Measurements from ENCODE around the gene OSBPL3. TPM values are rescaled to one million over a fixed set of nuclear protein-coding genes. Genes with fewer than 3 reads are reported as not detected.

Gene OSBPL3
- total RNA-seq, 1 donor from 2014 or later = 8.0 TPM

DNA sequence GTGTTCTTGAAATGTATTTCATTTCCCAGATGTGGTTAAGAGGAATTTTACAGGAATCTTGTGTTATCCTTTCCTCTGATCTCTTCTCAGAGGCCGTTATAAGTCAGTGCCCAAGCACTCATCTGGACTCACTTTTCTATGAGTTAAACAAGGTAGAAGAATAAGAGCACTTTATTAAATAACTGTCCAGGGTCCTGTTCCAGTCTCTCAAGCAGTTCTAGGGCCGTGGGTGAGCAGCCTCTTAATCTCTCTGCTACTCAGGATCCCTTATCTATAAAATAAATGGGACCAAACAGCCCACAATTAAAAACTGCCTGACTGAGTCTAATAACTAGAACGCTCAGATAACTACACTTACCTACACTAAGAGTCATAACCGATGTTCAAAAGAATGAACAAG is 111.2 kb downstream of the OSBPL3 start:
- TF ChIP-seq EZH2phosphoT487 (IDR thresholded peaks at IDR 0.05) = no peak
- TF ChIP-seq EZH2 (IDR thresholded peaks at IDR 0.05) = no peak
- TF ChIP-seq, protein P1, sequence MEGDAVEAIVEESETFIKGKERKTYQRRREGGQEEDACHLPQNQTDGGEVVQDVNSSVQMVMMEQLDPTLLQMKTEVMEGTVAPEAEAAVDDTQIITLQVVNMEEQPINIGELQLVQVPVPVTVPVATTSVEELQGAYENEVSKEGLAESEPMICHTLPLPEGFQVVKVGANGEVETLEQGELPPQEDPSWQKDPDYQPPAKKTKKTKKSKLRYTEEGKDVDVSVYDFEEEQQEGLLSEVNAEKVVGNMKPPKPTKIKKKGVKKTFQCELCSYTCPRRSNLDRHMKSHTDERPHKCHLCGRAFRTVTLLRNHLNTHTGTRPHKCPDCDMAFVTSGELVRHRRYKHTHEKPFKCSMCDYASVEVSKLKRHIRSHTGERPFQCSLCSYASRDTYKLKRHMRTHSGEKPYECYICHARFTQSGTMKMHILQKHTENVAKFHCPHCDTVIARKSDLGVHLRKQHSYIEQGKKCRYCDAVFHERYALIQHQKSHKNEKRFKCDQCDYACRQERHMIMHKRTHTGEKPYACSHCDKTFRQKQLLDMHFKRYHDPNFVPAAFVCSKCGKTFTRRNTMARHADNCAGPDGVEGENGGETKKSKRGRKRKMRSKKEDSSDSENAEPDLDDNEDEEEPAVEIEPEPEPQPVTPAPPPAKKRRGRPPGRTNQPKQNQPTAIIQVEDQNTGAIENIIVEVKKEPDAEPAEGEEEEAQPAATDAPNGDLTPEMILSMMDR (IDR thresholded peaks at IDR 0.05) = no peak
- H3K27ac Mint-ChIP-seq = no peak overlapping the region
- peaks cover under 1% of the 10 kb centered on the region for H3K4me1 Mint-ChIP-seq
- Histone ChIP-seq H3K36me3 (no peaks in the 10 kb centered on the region), H3K9ac (no peak overlapping the region), H3K9me3 (ENCODE audit: low read depth) (no peaks in the 10 kb centered on the region), H4K20me1 (ENCODE audit: low read depth) (no peaks in the 10 kb centered on the region), H3K79me2 (ENCODE audit: low read depth) (no peaks in the 10 kb centered on the region), H2AFZ (replicated peaks) (no peak overlapping the region), H3K4me2 (no peak overlapping the region), H3K4me1 (no peaks in the 10 kb centered on the region), H3K27me3 (no peaks in the 10 kb centered on the region), H3F3A (ENCODE audit: low read depth) (no peaks in the 10 kb centered on the region), H3K27ac (no peak overlapping the region), H3K4me3 (no peak overlapping the region)
- H3K9me3 Mint-ChIP-seq = no peaks in the 10 kb centered on the region
- no peak for DNase-seq (ENCODE audit: low spot score)
- peaks cover 19% of the 10 kb centered on the region for H3K36me3 Mint-ChIP-seq
- no peak overlapping the region for H3K4me3 Mint-ChIP-seq
- H3K27me3 Mint-ChIP-seq (ENCODE audit: insufficient read depth, low read depth) = no peaks in the 10 kb centered on the region

GRCh38 chr7:24866004-24866615 is 113.9 kb downstream of the OSBPL3 start:
- peaks cover 26% of the 10 kb centered on the region for H3K36me3 Mint-ChIP-seq
- no peak overlapping the region for H2AFZ ChIP-seq (replicated peaks)
- H3K27me3 Mint-ChIP-seq (ENCODE audit: insufficient read depth, low read depth) = no peaks in the 10 kb centered on the region
- H3K27ac ChIP-seq = no peak overlapping the region
- no peaks in the 10 kb centered on the region for H3K9me3 ChIP-seq (ENCODE audit: low read depth)
- H3K27ac Mint-ChIP-seq = no peak overlapping the region
- H3K4me3 Mint-ChIP-seq = no peak overlapping the region
- H3K9ac ChIP-seq = no peak overlapping the region
- no peak overlapping the region for H3K4me2 ChIP-seq
- H3K4me3 ChIP-seq = no peak overlapping the region
- no peaks in the 10 kb centered on the region for H4K20me1 ChIP-seq (ENCODE audit: low read depth)
- H3K9me3 Mint-ChIP-seq = no peaks in the 10 kb centered on the region
- DNase-seq (ENCODE audit: low spot score) = no peak
- no peaks in the 10 kb centered on the region for H3K4me1 ChIP-seq
- no peaks in the 10 kb centered on the region for H3K79me2 ChIP-seq (ENCODE audit: low read depth)
- H3K27me3 ChIP-seq = no peaks in the 10 kb centered on the region
- no peaks in the 10 kb centered on the region for H3K4me1 Mint-ChIP-seq
- H3F3A ChIP-seq (ENCODE audit: low read depth) = no peaks in the 10 kb centered on the region
- no peaks in the 10 kb centered on the region for H3K36me3 ChIP-seq
- TF ChIP-seq, protein P1 (IDR thresholded peaks at IDR 0.05) = no peak
- no peak for TF ChIP-seq EZH2 (IDR thresholded peaks at IDR 0.05)
- TF ChIP-seq EZH2phosphoT487 (IDR thresholded peaks at IDR 0.05) = no peak

DNA sequence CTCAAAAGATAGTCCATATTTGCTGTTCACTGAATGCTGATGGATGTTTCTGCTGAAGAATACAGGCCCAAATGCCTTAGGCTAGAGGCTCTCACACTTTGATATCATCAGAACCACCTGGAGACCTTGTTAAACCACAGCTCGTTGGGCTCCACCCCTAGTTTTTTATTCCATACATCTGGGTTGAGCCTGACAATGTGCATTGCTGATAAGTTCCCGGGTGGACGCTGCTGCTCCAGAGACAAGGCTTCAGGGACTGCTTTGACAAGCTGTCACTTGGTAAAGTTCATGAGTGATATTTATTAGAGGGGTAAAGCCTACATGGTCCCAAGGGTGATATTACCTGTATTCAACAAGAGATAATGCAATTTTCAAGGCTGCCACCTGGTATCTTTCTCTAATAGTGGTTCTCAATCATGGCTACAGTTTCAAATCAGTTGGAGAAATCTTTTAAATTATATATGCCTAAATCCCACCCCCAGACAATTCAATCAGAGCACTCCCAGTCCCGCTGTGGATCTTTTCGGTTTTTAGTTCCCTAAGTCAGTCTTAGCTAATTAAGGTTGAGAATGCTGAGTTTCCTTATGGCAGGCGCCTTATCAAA is 115.7 kb downstream of the OSBPL3 start:
- Mint-ChIP-seq H3K36me3 (peaks cover 28% of the 10 kb centered on the region), H3K4me3 (no peak overlapping the region), H3K27me3 (ENCODE audit: insufficient read depth, low read depth) (no peaks in the 10 kb centered on the region), H3K4me1 (no peaks in the 10 kb centered on the region), H3K9me3 (no peaks in the 10 kb centered on the region), H3K27ac (no peak overlapping the region)
- TF ChIP-seq EZH2phosphoT487 (IDR thresholded peaks at IDR 0.05) (no peak), EZH2 (IDR thresholded peaks at IDR 0.05) (no peak)
- TF ChIP-seq, protein P1 (IDR thresholded peaks at IDR 0.05) = no peak
- Histone ChIP-seq H3K79me2 (ENCODE audit: low read depth) (no peaks in the 10 kb centered on the region), H3K4me1 (no peaks in the 10 kb centered on the region), H3F3A (ENCODE audit: low read depth) (no peaks in the 10 kb centered on the region), H3K27ac (no peak overlapping the region), H3K36me3 (no peaks in the 10 kb centered on the region), H3K4me2 (no peak overlapping the region), H4K20me1 (ENCODE audit: low read depth) (no peaks in the 10 kb centered on the region), H2AFZ (replicated peaks) (no peak overlapping the region), H3K9ac (no peak overlapping the region), H3K4me3 (no peak overlapping the region), H3K9me3 (ENCODE audit: low read depth) (no peaks in the 10 kb centered on the region), H3K27me3 (no peaks in the 10 kb centered on the region)
- no peak for DNase-seq (ENCODE audit: low spot score)

All from neural progenitor cell (in vitro differentiated cells).